DND-41 (cell line): ENCODE results near the gene TUFT1.

ENCODE experiments used
- EZH2 ChIP-seq: IDR thresholded peaks from 3 replicates; pipeline ENCODE4 v1.6.1; 2012; ENCODE audit warnings: borderline replicate concordance, low read depth, mild to moderate bottlenecking, moderate library complexity, low read length, inconsistent platforms; ENCODE audit not compliant: severe bottlenecking
- TF ChIP-seq, protein P1 (sequence below): IDR thresholded peaks from 2 replicates; pipeline ENCODE4 v1.5.1; 2012; ENCODE audit warnings: borderline replicate concordance, low read length, moderate library complexity, mild to moderate bottlenecking; ENCODE audit not compliant: poor library complexity, severe bottlenecking; ENCODE audit errors: extremely low read depth

DNA sequence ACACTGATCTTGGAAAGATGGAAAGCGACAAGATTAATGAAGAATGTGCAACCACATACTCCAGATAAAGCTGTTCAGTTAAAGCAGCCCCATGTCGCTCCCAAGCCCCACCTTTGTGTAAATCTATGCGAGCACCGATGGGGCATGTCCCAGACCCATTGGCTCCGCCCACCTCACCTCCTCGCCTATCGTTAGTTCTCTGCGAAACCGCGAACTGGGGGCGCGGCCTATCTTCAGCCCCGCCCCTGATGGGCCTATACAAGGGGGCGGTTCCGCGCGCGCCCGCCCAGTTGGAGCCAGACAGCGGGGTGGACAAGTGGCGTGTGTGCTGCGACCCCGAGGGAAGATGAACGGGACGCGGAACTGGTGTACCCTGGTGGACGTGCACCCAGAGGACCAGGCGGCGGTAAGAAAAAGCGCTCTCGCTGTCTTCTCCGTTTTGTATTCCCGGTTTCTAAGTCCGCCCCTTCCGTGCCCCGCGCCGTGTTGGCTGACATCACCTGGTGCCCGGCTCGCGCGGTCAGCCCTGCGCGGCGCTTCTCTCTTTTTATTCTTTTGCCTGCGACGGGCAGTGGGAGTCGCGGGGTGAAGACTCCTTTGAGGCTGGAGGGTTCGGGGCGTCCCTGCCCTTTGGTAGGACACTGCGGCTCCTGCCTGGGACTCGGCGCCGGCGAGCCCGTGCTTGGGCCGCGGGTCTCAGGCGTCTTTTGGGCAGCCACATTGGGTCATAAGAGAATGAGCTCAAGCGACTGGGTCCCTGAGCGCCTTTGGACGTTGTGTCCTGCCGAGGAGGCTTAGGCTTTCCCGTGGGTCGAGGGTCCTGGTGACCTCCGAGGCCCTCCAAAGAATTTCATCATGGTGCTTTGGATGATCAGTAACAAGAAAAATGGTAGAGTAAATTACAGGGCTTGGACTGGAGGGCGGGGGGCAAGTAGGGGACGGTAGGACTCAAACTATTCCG, at the start of gene TUFT1:
- TF ChIP-seq, protein P1, sequence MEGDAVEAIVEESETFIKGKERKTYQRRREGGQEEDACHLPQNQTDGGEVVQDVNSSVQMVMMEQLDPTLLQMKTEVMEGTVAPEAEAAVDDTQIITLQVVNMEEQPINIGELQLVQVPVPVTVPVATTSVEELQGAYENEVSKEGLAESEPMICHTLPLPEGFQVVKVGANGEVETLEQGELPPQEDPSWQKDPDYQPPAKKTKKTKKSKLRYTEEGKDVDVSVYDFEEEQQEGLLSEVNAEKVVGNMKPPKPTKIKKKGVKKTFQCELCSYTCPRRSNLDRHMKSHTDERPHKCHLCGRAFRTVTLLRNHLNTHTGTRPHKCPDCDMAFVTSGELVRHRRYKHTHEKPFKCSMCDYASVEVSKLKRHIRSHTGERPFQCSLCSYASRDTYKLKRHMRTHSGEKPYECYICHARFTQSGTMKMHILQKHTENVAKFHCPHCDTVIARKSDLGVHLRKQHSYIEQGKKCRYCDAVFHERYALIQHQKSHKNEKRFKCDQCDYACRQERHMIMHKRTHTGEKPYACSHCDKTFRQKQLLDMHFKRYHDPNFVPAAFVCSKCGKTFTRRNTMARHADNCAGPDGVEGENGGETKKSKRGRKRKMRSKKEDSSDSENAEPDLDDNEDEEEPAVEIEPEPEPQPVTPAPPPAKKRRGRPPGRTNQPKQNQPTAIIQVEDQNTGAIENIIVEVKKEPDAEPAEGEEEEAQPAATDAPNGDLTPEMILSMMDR = no peak
- no peak for TF ChIP-seq EZH2
